ENCODE measurements around the gene AKNA. TPM values are rescaled to one million over a fixed set of nuclear protein-coding genes. Genes with fewer than 3 reads are reported as not detected.

The AKNA gene
- total RNA-seq, 1 donor from 2014 or later, result 2.6 TPM

GRCh38 chr9:114421147-114421546, 33.4 kb upstream of the AKNA start:
- no peak for TF ChIP-seq CTCF (IDR thresholded peaks at IDR 0.05; ENCODE audit: insufficient read depth, low read length, severe bottlenecking)
- H3K27me3 ChIP-seq (ENCODE audit: control insufficient read depth, insufficient read depth, low read length), result no peaks in the 10 kb centered on the region
- no peaks in the 10 kb centered on the region for H3K36me3 ChIP-seq (ENCODE audit: control insufficient read depth, insufficient read depth, low read length)
- FAIRE-seq, result no peak
- DNase-seq (ENCODE audit: low read depth), result no peak
- no peak overlapping the region for H3K4me3 ChIP-seq (ENCODE audit: low read depth, low read length)

GRCh38 chr9:114419796-114420195, 32.0 kb upstream of the AKNA start:
- Histone ChIP-seq H3K36me3 (ENCODE audit: control insufficient read depth, insufficient read depth, low read length) (no peaks in the 10 kb centered on the region), H3K27me3 (ENCODE audit: control insufficient read depth, insufficient read depth, low read length) (no peaks in the 10 kb centered on the region), H3K4me3 (ENCODE audit: low read depth, low read length) (no peak overlapping the region)
- FAIRE-seq (no peak), DNase-seq (ENCODE audit: low read depth) (no peak)
- TF ChIP-seq CTCF (IDR thresholded peaks at IDR 0.05; ENCODE audit: insufficient read depth, low read length, severe bottlenecking), result no peak

- Histone ChIP-seq H3K27me3 (ENCODE audit: control insufficient read depth, insufficient read depth, low read length) (no peaks in the 10 kb centered on the region), H3K4me3 (ENCODE audit: low read depth, low read length) (no peak overlapping the region), H3K36me3 (ENCODE audit: control insufficient read depth, insufficient read depth, low read length) (no peaks in the 10 kb centered on the region)
- FAIRE-seq, result no peak
- TF ChIP-seq CTCF (IDR thresholded peaks at IDR 0.05; ENCODE audit: insufficient read depth, low read length, severe bottlenecking), result no peak
- DNase-seq (ENCODE audit: low read depth), result no peak
Measured at GRCh38 chr9:114418053-114418452, 30.3 kb upstream of the AKNA start.

GRCh38 chr9:114417511-114417910, 29.7 kb upstream of the AKNA start:
- no peak for TF ChIP-seq CTCF (IDR thresholded peaks at IDR 0.05; ENCODE audit: insufficient read depth, low read length, severe bottlenecking)
- H3K36me3 ChIP-seq (ENCODE audit: control insufficient read depth, insufficient read depth, low read length), result no peaks in the 10 kb centered on the region
- no peak overlapping the region for H3K4me3 ChIP-seq (ENCODE audit: low read depth, low read length)
- no peak for FAIRE-seq
- H3K27me3 ChIP-seq (ENCODE audit: control insufficient read depth, insufficient read depth, low read length), result no peaks in the 10 kb centered on the region
- DNase-seq (ENCODE audit: low read depth), result no peak

DNA sequence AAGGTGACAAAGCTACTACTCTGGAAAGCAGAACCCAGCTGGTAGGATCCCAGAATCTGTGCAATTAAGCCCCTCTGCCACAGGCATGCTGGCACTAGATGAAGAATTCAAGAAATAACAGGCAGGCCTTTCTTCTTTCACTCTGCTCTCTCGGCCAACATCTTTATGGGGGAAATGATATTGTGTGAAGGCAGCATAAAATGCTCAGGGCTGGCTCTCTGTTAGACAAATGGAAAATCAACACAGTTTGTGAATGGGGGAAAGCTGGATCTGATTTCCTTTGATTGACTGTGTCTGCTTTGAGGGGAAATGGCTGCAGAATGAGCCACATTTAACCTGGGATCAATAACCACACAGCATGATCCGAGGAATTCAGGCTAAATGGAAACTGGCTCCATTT, 29.1 kb upstream of the AKNA start:
- DNase-seq (ENCODE audit: low read depth) (no peak), FAIRE-seq (no peak)
- Histone ChIP-seq H3K27me3 (ENCODE audit: control insufficient read depth, insufficient read depth, low read length) (no peaks in the 10 kb centered on the region), H3K4me3 (ENCODE audit: low read depth, low read length) (no peak overlapping the region), H3K36me3 (ENCODE audit: control insufficient read depth, insufficient read depth, low read length) (no peaks in the 10 kb centered on the region)
- no peak for TF ChIP-seq CTCF (IDR thresholded peaks at IDR 0.05; ENCODE audit: insufficient read depth, low read length, severe bottlenecking)

GRCh38 chr9:114416290-114416689, 28.5 kb upstream of the AKNA start:
- Histone ChIP-seq H3K4me3 (ENCODE audit: low read depth, low read length) (no peak overlapping the region), H3K36me3 (ENCODE audit: control insufficient read depth, insufficient read depth, low read length) (no peaks in the 10 kb centered on the region), H3K27me3 (ENCODE audit: control insufficient read depth, insufficient read depth, low read length) (no peaks in the 10 kb centered on the region)
- FAIRE-seq (no peak), DNase-seq (ENCODE audit: low read depth) (no peak)
- no peak for TF ChIP-seq CTCF (IDR thresholded peaks at IDR 0.05; ENCODE audit: insufficient read depth, low read length, severe bottlenecking)
